Measurements from ENCODE around the gene DLL1.

Gene DLL1

GRCh38 chr6:170261643-170262488 lies 29.0 kb downstream of the DLL1 start:
- Histone ChIP-seq H3K9ac (ENCODE audit: low read length) (no peak overlapping the region), H3K27me3 (replicated peaks; ENCODE audit: control insufficient read depth, insufficient read depth, low read length) (peaks cover 31% of the 10 kb centered on the region), H3K36me3 (ENCODE audit: control insufficient read depth, insufficient read depth, low read length, severe bottlenecking) (no peaks in the 10 kb centered on the region), H3K4me1 (ENCODE audit: control insufficient read depth, insufficient read depth, low read length) (peaks cover 6% of the 10 kb centered on the region), H3K9me3 (ENCODE audit: control insufficient read depth, low read length) (no peaks in the 10 kb centered on the region), H3K4me3 (ENCODE audit: low read length) (no peak overlapping the region)
- DNase-seq (ENCODE audit: low read depth) = no peak

- no peak overlapping the region for H3K4me3 ChIP-seq (ENCODE audit: low read length)
- no peak overlapping the region for H3K9ac ChIP-seq (ENCODE audit: low read length)
- no peak for DNase-seq (ENCODE audit: low read depth)
- peaks cover 28% of the 10 kb centered on the region for H3K27me3 ChIP-seq (replicated peaks; ENCODE audit: control insufficient read depth, insufficient read depth, low read length)
- H3K36me3 ChIP-seq (ENCODE audit: control insufficient read depth, insufficient read depth, low read length, severe bottlenecking) = no peaks in the 10 kb centered on the region
- peaks cover under 1% of the 10 kb centered on the region for H3K4me1 ChIP-seq (ENCODE audit: control insufficient read depth, insufficient read depth, low read length)
- H3K9me3 ChIP-seq (ENCODE audit: control insufficient read depth, low read length) = no peaks in the 10 kb centered on the region
These were observed 30.2 kb downstream of the DLL1 start for GRCh38 chr6:170260686-170261085.

GRCh38 chr6:170259278-170259677 lies 31.6 kb downstream of the DLL1 start:
- Histone ChIP-seq H3K27me3 (replicated peaks; ENCODE audit: control insufficient read depth, insufficient read depth, low read length) (peaks cover 34% of the 10 kb centered on the region), H3K4me1 (ENCODE audit: control insufficient read depth, insufficient read depth, low read length) (no peaks in the 10 kb centered on the region), H3K36me3 (ENCODE audit: control insufficient read depth, insufficient read depth, low read length, severe bottlenecking) (no peaks in the 10 kb centered on the region), H3K9ac (ENCODE audit: low read length) (no peak overlapping the region), H3K4me3 (ENCODE audit: low read length) (no peak overlapping the region), H3K9me3 (ENCODE audit: control insufficient read depth, low read length) (no peaks in the 10 kb centered on the region)
- DNase-seq (ENCODE audit: low read depth) = no peak

GRCh38 chr6:170258407-170258806 lies 32.5 kb downstream of the DLL1 start:
- Histone ChIP-seq H3K4me1 (ENCODE audit: control insufficient read depth, insufficient read depth, low read length) (no peaks in the 10 kb centered on the region), H3K36me3 (ENCODE audit: control insufficient read depth, insufficient read depth, low read length, severe bottlenecking) (no peaks in the 10 kb centered on the region), H3K9me3 (ENCODE audit: control insufficient read depth, low read length) (no peaks in the 10 kb centered on the region), H3K4me3 (ENCODE audit: low read length) (no peak overlapping the region), H3K27me3 (replicated peaks; ENCODE audit: control insufficient read depth, insufficient read depth, low read length) (peaks cover 34% of the 10 kb centered on the region), H3K9ac (ENCODE audit: low read length) (no peak overlapping the region)
- no peak for DNase-seq (ENCODE audit: low read depth)

GRCh38 chr6:170257376-170257775 lies 33.5 kb downstream of the DLL1 start:
- no peaks in the 10 kb centered on the region for H3K4me1 ChIP-seq (ENCODE audit: control insufficient read depth, insufficient read depth, low read length)
- no peaks in the 10 kb centered on the region for H3K9me3 ChIP-seq (ENCODE audit: control insufficient read depth, low read length)
- H3K4me3 ChIP-seq (ENCODE audit: low read length) = no peak overlapping the region
- DNase-seq (ENCODE audit: low read depth) = no peak
- H3K9ac ChIP-seq (ENCODE audit: low read length) = no peak overlapping the region
- H3K36me3 ChIP-seq (ENCODE audit: control insufficient read depth, insufficient read depth, low read length, severe bottlenecking) = no peaks in the 10 kb centered on the region
- peaks cover 35% of the 10 kb centered on the region for H3K27me3 ChIP-seq (replicated peaks; ENCODE audit: control insufficient read depth, insufficient read depth, low read length)

- H3K4me1 ChIP-seq (ENCODE audit: control insufficient read depth, insufficient read depth, low read length) = no peaks in the 10 kb centered on the region
- H3K27me3 ChIP-seq (replicated peaks; ENCODE audit: control insufficient read depth, insufficient read depth, low read length) = peaks cover 34% of the 10 kb centered on the region
- no peaks in the 10 kb centered on the region for H3K36me3 ChIP-seq (ENCODE audit: control insufficient read depth, insufficient read depth, low read length, severe bottlenecking)
- no peak overlapping the region for H3K4me3 ChIP-seq (ENCODE audit: low read length)
- H3K9me3 ChIP-seq (ENCODE audit: control insufficient read depth, low read length) = no peaks in the 10 kb centered on the region
- no peak for DNase-seq (ENCODE audit: low read depth)
- no peak overlapping the region for H3K9ac ChIP-seq (ENCODE audit: low read length)
These were observed 34.2 kb downstream of the DLL1 start for GRCh38 chr6:170256641-170257040.

GRCh38 chr6:170255426-170256125 lies 35.3 kb downstream of the DLL1 start:
- H3K9me3 ChIP-seq (ENCODE audit: control insufficient read depth, low read length) = no peaks in the 10 kb centered on the region
- H3K36me3 ChIP-seq (ENCODE audit: control insufficient read depth, insufficient read depth, low read length, severe bottlenecking) = no peaks in the 10 kb centered on the region
- no peak overlapping the region for H3K4me3 ChIP-seq (ENCODE audit: low read length)
- H3K4me1 ChIP-seq (ENCODE audit: control insufficient read depth, insufficient read depth, low read length) = no peaks in the 10 kb centered on the region
- DNase-seq (ENCODE audit: low read depth) = no peak
- no peak overlapping the region for H3K9ac ChIP-seq (ENCODE audit: low read length)
- H3K27me3 ChIP-seq (replicated peaks; ENCODE audit: control insufficient read depth, insufficient read depth, low read length) = peaks cover 33% of the 10 kb centered on the region

- H3K4me3 ChIP-seq (ENCODE audit: low read length) = no peak overlapping the region
- no peaks in the 10 kb centered on the region for H3K9me3 ChIP-seq (ENCODE audit: control insufficient read depth, low read length)
- no peak overlapping the region for H3K9ac ChIP-seq (ENCODE audit: low read length)
- H3K27me3 ChIP-seq (replicated peaks; ENCODE audit: control insufficient read depth, insufficient read depth, low read length) = peaks cover 40% of the 10 kb centered on the region
- no peaks in the 10 kb centered on the region for H3K4me1 ChIP-seq (ENCODE audit: control insufficient read depth, insufficient read depth, low read length)
- DNase-seq (ENCODE audit: low read depth) = no peak
- H3K36me3 ChIP-seq (ENCODE audit: control insufficient read depth, insufficient read depth, low read length, severe bottlenecking) = no peaks in the 10 kb centered on the region
These were observed 36.3 kb downstream of the DLL1 start for GRCh38 chr6:170254315-170255213.

- H3K27me3 ChIP-seq (replicated peaks; ENCODE audit: control insufficient read depth, insufficient read depth, low read length) = peaks cover 46% of the 10 kb centered on the region
- no peak overlapping the region for H3K4me3 ChIP-seq (ENCODE audit: low read length)
- H3K9me3 ChIP-seq (ENCODE audit: control insufficient read depth, low read length) = no peaks in the 10 kb centered on the region
- no peak overlapping the region for H3K9ac ChIP-seq (ENCODE audit: low read length)
- no peak for DNase-seq (ENCODE audit: low read depth)
- H3K4me1 ChIP-seq (ENCODE audit: control insufficient read depth, insufficient read depth, low read length) = no peaks in the 10 kb centered on the region
- H3K36me3 ChIP-seq (ENCODE audit: control insufficient read depth, insufficient read depth, low read length, severe bottlenecking) = no peaks in the 10 kb centered on the region
These were observed 37.0 kb downstream of the DLL1 start for GRCh38 chr6:170253910-170254269.

- Histone ChIP-seq H3K4me3 (ENCODE audit: low read length) (no peak overlapping the region), H3K36me3 (ENCODE audit: control insufficient read depth, insufficient read depth, low read length, severe bottlenecking) (no peaks in the 10 kb centered on the region), H3K9ac (ENCODE audit: low read length) (no peak overlapping the region), H3K9me3 (ENCODE audit: control insufficient read depth, low read length) (no peaks in the 10 kb centered on the region), H3K4me1 (ENCODE audit: control insufficient read depth, insufficient read depth, low read length) (no peaks in the 10 kb centered on the region), H3K27me3 (replicated peaks; ENCODE audit: control insufficient read depth, insufficient read depth, low read length) (peaks cover 52% of the 10 kb centered on the region)
- DNase-seq (ENCODE audit: low read depth) = no peak
These were observed 37.5 kb downstream of the DLL1 start for GRCh38 chr6:170253226-170253909.

Data from adipocyte (in vitro differentiated cells).